WTC11 (cell line): ENCODE data around the gene CAPN9. TPM values are rescaled to one million over a fixed set of nuclear protein-coding genes. Genes with fewer than 3 reads are reported as not detected.

Experiments
- ATAC-seq: fragments of 200-7000 bp; cut with Tn5 transposase; 2 replicates; pipeline ENCODE4 v1.10.0; 2021; ENCODE audit warnings: mild to moderate bottlenecking, moderate library complexity
- CTCF ChIA-PET: fragments of 300-600 bp; sonication (Branson Sonifier 250); formaldehyde crosslinking; loops from one replicate; lab custom pipeline; 2021; ENCODE audit warnings: antibody characterized with exemption; lab: Charles Lee
- POLR2A ChIA-PET: fragments of 350-600 bp; sonication (Branson Sonifier 250); formaldehyde crosslinking; loops from one replicate; lab custom pipeline; 2021; ENCODE audit warnings: antibody characterized with exemption; lab: Charles Lee
- DNase-seq: peaks from one replicate; pipeline ENCODE4 v3.0.0; 2021; ENCODE audit warnings: low spot score
- H3K27ac Mint-ChIP-seq: 2 replicates; pipeline ENCODE4 v1.8.0; 2021; ENCODE audit warnings: mixed read lengths
- H3K27me3 Mint-ChIP-seq: 2 replicates; pipeline ENCODE4 v1.8.0; 2021; ENCODE audit warnings: low read depth, mild to moderate bottlenecking, moderate library complexity, mixed read lengths
- H3K36me3 Mint-ChIP-seq: 2 replicates; pipeline ENCODE4 v1.8.0; 2021; ENCODE audit warnings: mixed read lengths
- H3K4me1 Mint-ChIP-seq: 2 replicates; pipeline ENCODE4 v1.8.0; 2022; ENCODE audit warnings: mixed read lengths
- H3K4me3 Mint-ChIP-seq: 2 replicates; pipeline ENCODE4 v1.8.0; 2021; ENCODE audit warnings: mild to moderate bottlenecking, moderate library complexity, mixed read lengths
- H3K9me3 Mint-ChIP-seq: 2 replicates; pipeline ENCODE4 v1.8.0; 2021; ENCODE audit warnings: mixed read lengths
- AFF4 ChIP-seq: sonication (generic); formaldehyde crosslinking; IDR thresholded peaks from 2 replicates; pipeline ENCODE4 v1.8.1; 2023; ENCODE audit warnings: mild to moderate bottlenecking, missing genetic modification reagents, borderline replicate concordance
- ATF3 ChIP-seq: sonication (generic); formaldehyde crosslinking; conservative IDR thresholded peaks from 2 replicates; pipeline ENCODE4 v1.8.1; 2022; ENCODE audit warnings: mild to moderate bottlenecking, missing genetic modification reagents
- CBFB ChIP-seq: sonication (generic); formaldehyde crosslinking; IDR thresholded peaks from 2 replicates; pipeline ENCODE4 v1.8.1; 2022; ENCODE audit warnings: mild to moderate bottlenecking, low read depth, missing genetic modification reagents
- E2F1 ChIP-seq: sonication (generic); formaldehyde crosslinking; IDR thresholded peaks from 2 replicates; pipeline ENCODE4 v1.8.0; 2022; ENCODE audit warnings: mild to moderate bottlenecking, missing genetic modification reagents
- FOXP4 ChIP-seq: sonication (generic); formaldehyde crosslinking; IDR thresholded peaks from 2 replicates; pipeline ENCODE4 v1.8.0; 2022; ENCODE audit warnings: mild to moderate bottlenecking, missing genetic modification reagents
- GABPB1 ChIP-seq: sonication (generic); formaldehyde crosslinking; IDR thresholded peaks from 2 replicates; pipeline ENCODE4 v1.8.1; 2023; ENCODE audit warnings: mild to moderate bottlenecking, missing genetic modification reagents
- JUN ChIP-seq: sonication (generic); formaldehyde crosslinking; IDR thresholded peaks from 2 replicates; pipeline ENCODE4 v1.8.0; 2023; ENCODE audit warnings: mild to moderate bottlenecking, missing genetic modification reagents
- KAT7 ChIP-seq: sonication (generic); formaldehyde crosslinking; IDR thresholded peaks from 2 replicates; pipeline ENCODE4 v1.8.1; 2023; ENCODE audit warnings: missing genetic modification reagents, mild to moderate bottlenecking, borderline replicate concordance
- MAX ChIP-seq: sonication (generic); formaldehyde crosslinking; IDR thresholded peaks from 2 replicates; pipeline ENCODE4 v1.8.0; 2022; ENCODE audit warnings: mild to moderate bottlenecking, missing genetic modification reagents
- MXD4 ChIP-seq: fragments of 250-450 bp; sonication (Bioruptor Pico); IDR thresholded peaks from 2 replicates; pipeline ENCODE4 v1.8.0; 2021; ENCODE audit warnings: mild to moderate bottlenecking, moderate library complexity, borderline replicate concordance
- MYBL2 ChIP-seq: sonication (generic); formaldehyde crosslinking; IDR thresholded peaks from 2 replicates; pipeline ENCODE4 v1.8.1; 2023; ENCODE audit warnings: mild to moderate bottlenecking, moderate library complexity, missing genetic modification reagents
- SP1 ChIP-seq: sonication (generic); formaldehyde crosslinking; conservative IDR thresholded peaks from 2 replicates; pipeline ENCODE4 v1.8.1; 2022; ENCODE audit warnings: missing genetic modification reagents
- TEAD4 ChIP-seq: sonication (generic); formaldehyde crosslinking; IDR thresholded peaks from 2 replicates; pipeline ENCODE4 v1.8.0; 2022; ENCODE audit warnings: mild to moderate bottlenecking, missing genetic modification reagents
- USF2 ChIP-seq: sonication (generic); formaldehyde crosslinking; IDR thresholded peaks from 2 replicates; pipeline ENCODE4 v1.8.1; 2023; ENCODE audit warnings: mild to moderate bottlenecking, missing genetic modification reagents, moderate library complexity
- ZMAT4 ChIP-seq: fragments of 250-450 bp; sonication (Bioruptor Pico); IDR thresholded peaks from 2 replicates; pipeline ENCODE4 v1.9.0; 2021; ENCODE audit warnings: mild to moderate bottlenecking
- ZNF425 ChIP-seq: fragments of 250-450 bp; sonication (Bioruptor Pico); conservative IDR thresholded peaks from 2 replicates; pipeline ENCODE4 v1.9.0; 2021; ENCODE audit warnings: mild to moderate bottlenecking
- total RNA-seq: library from RNA; stranded (reverse); gene quantifications from 3 replicates; pipeline ENCODE4 v1.2.3, GENCODE V29; 2021

The CAPN9 gene
- total RNA-seq, 1 experiment from 2014 or later: not detected

- TF ChIP-seq TEAD4: no peak
These were observed 84.6 kb downstream of the CAPN9 start (continued) for GRCh38 chr1:230831771-230832170.

GRCh38 chr1:230832476-230832875, 85.3 kb downstream of the CAPN9 start:
- POLR2A ChIA-PET: no interaction called here

GRCh38 chr1:230833511-230833910, 86.3 kb downstream of the CAPN9 start:
- no peaks in the 10 kb centered on the region for H3K9me3 Mint-ChIP-seq
- TF ChIP-seq ZMAT4 (CRISPR knock-in tag) (no peak), ATF3 (CRISPR knock-in tag) (no peak), MAX (no peak), USF2 (CRISPR knock-in tag) (no peak), AFF4 (no peak), JUN (no peak), CBFB (CRISPR knock-in tag) (no peak)
- H3K4me1 Mint-ChIP-seq: no peaks in the 10 kb centered on the region
- ChIA-PET CTCF (interaction anchor here (1.6 kb wide), 1 partner anchor 28 kb away, joined by 4 read pairs; no protein-coding TSS in a partner anchor), POLR2A (no interaction called here)
- DNase-seq: no peak
- no peaks in the 10 kb centered on the region for H3K27me3 Mint-ChIP-seq
- peaks cover 4% of the 10 kb centered on the region; the same call in 1 of the 2 replicates for H3K36me3 Mint-ChIP-seq
- no peak for ATAC-seq
- no peak overlapping the region for H3K4me3 Mint-ChIP-seq
- no peak overlapping the region for H3K27ac Mint-ChIP-seq

More at GRCh38 chr1:230832476-230832875, 85.3 kb downstream of the CAPN9 start:
- Mint-ChIP-seq H3K4me1 (no peaks in the 10 kb centered on the region), H3K36me3 (no peaks in the 10 kb centered on the region), H3K27me3 (no peaks in the 10 kb centered on the region), H3K4me3 (no peak overlapping the region), H3K9me3 (no peaks in the 10 kb centered on the region), H3K27ac (no peak overlapping the region)
- DNase-seq (no peak), ATAC-seq (no peak)
- TF ChIP-seq FOXP4 (no peak), USF2 (CRISPR knock-in tag) (no peak), KAT7 (no peak), SP1 (CRISPR knock-in tag) (no peak)
- CTCF ChIA-PET: no interaction called here

- DNase-seq (no peak), ATAC-seq (no peak)
- no peaks in the 10 kb centered on the region for H3K27me3 Mint-ChIP-seq
- H3K36me3 Mint-ChIP-seq: peaks cover 11% of the 10 kb centered on the region
- no peak overlapping the region for H3K27ac Mint-ChIP-seq
- CTCF ChIA-PET: interaction anchor here (1.6 kb wide), 1 partner anchor 27 kb away, joined by 4 read pairs; no protein-coding TSS in a partner anchor
- POLR2A ChIA-PET: no interaction called here
- no peaks in the 10 kb centered on the region for H3K9me3 Mint-ChIP-seq
- no peaks in the 10 kb centered on the region for H3K4me1 Mint-ChIP-seq
- H3K4me3 Mint-ChIP-seq: no peak overlapping the region
- TF ChIP-seq ZNF425 (CRISPR knock-in tag) (no peak), GABPB1 (CRISPR knock-in tag) (no peak), ZMAT4 (CRISPR knock-in tag) (no peak), MYBL2 (CRISPR knock-in tag) (no peak), MXD4 (CRISPR knock-in tag) (no peak), E2F1 (no peak)
These were observed 87.1 kb downstream of the CAPN9 start for GRCh38 chr1:230834292-230834691.
